ENCODE data around the gene PLXNB2. TPM values are rescaled to one million over a fixed set of nuclear protein-coding genes. Genes with fewer than 3 reads are reported as not detected.

The PLXNB2 gene
- total and polyA plus RNA-seq, 2 donors from 2014 or later = 128 to 383 TPM

DNA sequence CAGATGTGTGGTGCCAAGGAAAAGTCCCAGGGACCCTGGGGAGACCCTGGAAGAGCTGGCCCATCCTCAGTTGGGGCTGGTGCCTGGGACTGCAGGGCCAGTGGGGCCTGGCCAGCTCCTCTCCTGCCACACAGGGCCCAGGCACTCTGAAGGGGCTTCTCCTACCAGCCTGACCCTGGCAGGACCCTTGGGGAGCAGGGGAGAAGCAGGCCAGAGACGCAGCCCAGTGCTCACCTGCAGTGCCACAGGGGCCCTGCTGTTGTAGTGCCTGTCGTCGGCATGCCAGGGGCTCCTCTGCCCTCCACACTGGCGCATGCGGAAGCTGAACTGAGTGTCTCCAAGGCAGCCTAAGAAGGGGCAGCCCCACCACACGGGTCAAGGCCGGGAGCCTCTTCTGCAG, 10.2 kb upstream of the PLXNB2 start:
- H3K27me3 ChIP-seq (ENCODE audit: control insufficient read depth, insufficient read depth, low read length) = no peaks in the 10 kb centered on the region
- DNase-seq (peak in 1 of 5 donors; percentile 50), FAIRE-seq (no peak)
- H3K9me3 ChIP-seq (ENCODE audit: control insufficient read depth in 2 of 3, insufficient read depth in 1 of 3, low read length in 3 of 3) = no peaks in the 10 kb centered on the region
- H3K4me3 ChIP-seq (ENCODE audit: low read length in 3 of 3) = no peak overlapping the region
- TF ChIP-seq, protein P1, sequence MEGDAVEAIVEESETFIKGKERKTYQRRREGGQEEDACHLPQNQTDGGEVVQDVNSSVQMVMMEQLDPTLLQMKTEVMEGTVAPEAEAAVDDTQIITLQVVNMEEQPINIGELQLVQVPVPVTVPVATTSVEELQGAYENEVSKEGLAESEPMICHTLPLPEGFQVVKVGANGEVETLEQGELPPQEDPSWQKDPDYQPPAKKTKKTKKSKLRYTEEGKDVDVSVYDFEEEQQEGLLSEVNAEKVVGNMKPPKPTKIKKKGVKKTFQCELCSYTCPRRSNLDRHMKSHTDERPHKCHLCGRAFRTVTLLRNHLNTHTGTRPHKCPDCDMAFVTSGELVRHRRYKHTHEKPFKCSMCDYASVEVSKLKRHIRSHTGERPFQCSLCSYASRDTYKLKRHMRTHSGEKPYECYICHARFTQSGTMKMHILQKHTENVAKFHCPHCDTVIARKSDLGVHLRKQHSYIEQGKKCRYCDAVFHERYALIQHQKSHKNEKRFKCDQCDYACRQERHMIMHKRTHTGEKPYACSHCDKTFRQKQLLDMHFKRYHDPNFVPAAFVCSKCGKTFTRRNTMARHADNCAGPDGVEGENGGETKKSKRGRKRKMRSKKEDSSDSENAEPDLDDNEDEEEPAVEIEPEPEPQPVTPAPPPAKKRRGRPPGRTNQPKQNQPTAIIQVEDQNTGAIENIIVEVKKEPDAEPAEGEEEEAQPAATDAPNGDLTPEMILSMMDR (IDR thresholded peaks at IDR 0.05; ENCODE audit: borderline replicate concordance, extremely low read depth, insufficient read depth) = no peak
- no peak overlapping the region for H3K9ac ChIP-seq (ENCODE audit: low read length in 3 of 3)
- no peak overlapping the region for H3K27ac ChIP-seq (ENCODE audit: low read depth in 2 of 2, low read length in 2 of 2)
- H3K4me1 ChIP-seq (ENCODE audit: control insufficient read depth in 2 of 3, insufficient read depth in 2 of 3, low read depth in 1 of 3, low read length in 3 of 3) = peaks cover 0 to 12% (median 0%) of the 10 kb centered on the region in 3 donors
- intact Hi-C loops (cut with DNase I) = no loop called here
- no peaks in the 10 kb centered on the region for H3K36me3 ChIP-seq (ENCODE audit: control insufficient read depth in 2 of 3, insufficient read depth in 3 of 3, low read length in 3 of 3)

- Histone ChIP-seq H3K9ac (ENCODE audit: low read length in 3 of 3) (no peak overlapping the region), H3K27me3 (ENCODE audit: control insufficient read depth, insufficient read depth, low read length) (no peaks in the 10 kb centered on the region), H3K9me3 (ENCODE audit: control insufficient read depth in 2 of 3, insufficient read depth in 1 of 3, low read length in 3 of 3) (no peaks in the 10 kb centered on the region), H3K4me3 (ENCODE audit: low read length in 3 of 3) (no peak overlapping the region), H3K4me1 (ENCODE audit: control insufficient read depth in 2 of 3, insufficient read depth in 2 of 3, low read depth in 1 of 3, low read length in 3 of 3) (peaks cover 0 to 12% (median 0%) of the 10 kb centered on the region in 3 donors), H3K36me3 (ENCODE audit: control insufficient read depth in 2 of 3, insufficient read depth in 3 of 3, low read length in 3 of 3) (no peaks in the 10 kb centered on the region), H3K27ac (ENCODE audit: low read depth in 2 of 2, low read length in 2 of 2) (no peak overlapping the region)
- FAIRE-seq (no peak), DNase-seq (peak in 2 of 5 donors; percentile 46 to 61)
- intact Hi-C loops (cut with DNase I) = no loop called here
- TF ChIP-seq, protein P1 (IDR thresholded peaks at IDR 0.05; ENCODE audit: borderline replicate concordance, extremely low read depth, insufficient read depth) = no peak
These were observed 9.7 kb upstream of the PLXNB2 start for GRCh38 chr22:50317178-50317577.

DNA sequence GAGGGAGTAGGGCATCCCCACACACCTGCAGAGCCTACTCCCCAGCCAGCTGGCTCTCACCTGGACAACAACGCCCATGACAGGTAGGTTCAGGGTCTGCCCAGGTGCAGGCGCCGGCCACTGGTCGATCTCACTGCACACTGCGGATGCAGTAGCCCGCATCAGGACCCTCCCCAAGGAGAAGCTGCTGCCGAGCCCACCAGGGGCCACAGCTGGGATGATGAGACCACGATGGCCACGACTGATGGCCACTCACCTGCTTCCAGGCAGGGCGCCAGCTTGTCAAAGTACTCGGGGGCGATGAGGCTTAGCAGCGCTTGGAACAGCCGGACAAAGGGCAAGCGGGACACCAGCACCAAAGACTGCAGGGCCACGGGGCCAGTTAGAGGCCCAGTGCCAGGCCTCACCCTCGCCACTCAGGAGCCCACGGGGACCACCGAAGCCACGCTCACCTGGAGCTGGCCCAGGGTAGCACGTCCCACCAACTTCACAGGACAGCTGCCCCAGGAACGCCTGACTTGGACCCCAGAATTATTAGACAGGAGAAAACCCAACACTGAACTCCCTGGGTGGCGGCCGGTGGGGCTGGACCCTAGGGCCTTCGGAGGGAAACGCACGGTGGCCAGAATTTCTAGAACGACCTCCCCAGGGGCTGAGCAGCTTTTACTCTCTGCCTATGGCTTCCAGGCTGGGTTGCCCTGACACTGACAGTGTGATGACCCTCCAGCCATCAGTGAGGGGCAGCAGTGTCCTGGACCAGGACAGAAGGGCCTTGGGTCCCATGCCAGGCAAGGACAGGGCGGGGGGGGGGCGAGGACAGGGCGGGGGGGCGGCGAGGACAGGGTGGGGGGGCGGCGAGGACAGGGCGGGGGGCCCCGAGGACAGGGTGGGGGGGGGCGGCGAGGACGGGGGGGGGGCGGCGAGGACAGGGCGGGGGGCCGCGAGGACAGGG, 8.9 kb upstream of the PLXNB2 start:
- no peak for FAIRE-seq
- Histone ChIP-seq H3K9ac (ENCODE audit: low read length in 3 of 3) (no peak overlapping the region), H3K27me3 (ENCODE audit: control insufficient read depth, insufficient read depth, low read length) (no peaks in the 10 kb centered on the region), H3K27ac (ENCODE audit: low read depth in 2 of 2, low read length in 2 of 2) (no peak overlapping the region), H3K9me3 (ENCODE audit: control insufficient read depth in 2 of 3, insufficient read depth in 1 of 3, low read length in 3 of 3) (no peaks in the 10 kb centered on the region), H3K4me3 (ENCODE audit: low read length in 3 of 3) (no peak overlapping the region), H3K4me1 (ENCODE audit: control insufficient read depth in 2 of 3, insufficient read depth in 2 of 3, low read depth in 1 of 3, low read length in 3 of 3) (peaks cover 0 to 12% (median 0%) of the 10 kb centered on the region in 3 donors), H3K36me3 (ENCODE audit: control insufficient read depth in 2 of 3, insufficient read depth in 3 of 3, low read length in 3 of 3) (no peaks in the 10 kb centered on the region)
- intact Hi-C loops (cut with DNase I) = no loop called here
- peak in 2 of 5 donors; percentile 40 to 71 for DNase-seq
- TF ChIP-seq, protein P1 (IDR thresholded peaks at IDR 0.05; ENCODE audit: borderline replicate concordance, extremely low read depth, insufficient read depth) = no peak

Data from kidney (tissue), 14 donors.